MM.1S (cell line): ENCODE results near the gene ADAMTS13.
"Not testable (repeated sequence)": the region's sequence is repeated elsewhere in the genome, so short reads cannot be mapped to it uniquely, and the experiment has no call there.

Experiments
- DNase-seq: peaks from one replicate; pipeline ENCODE4 v3.0.0-alpha.2; 2015
- H2AFZ ChIP-seq: fragments of 300-600 bp; sonication (generic); 2 replicates; pipeline ENCODE4 v1.6.0; 2016; ENCODE audit warnings: antibody characterized with exemption, low read length
- H3F3A ChIP-seq: fragments of 300-600 bp; sonication (generic); 2 replicates; pipeline ENCODE4 v1.6.1; 2016; ENCODE audit warnings: mild to moderate bottlenecking, antibody characterized with exemption, low read length, moderate library complexity, mixed read lengths; ENCODE audit not compliant: insufficient read depth
- H3K27ac ChIP-seq: fragments of 300-600 bp; sonication (generic); 2 replicates; pipeline ENCODE4 v1.5.1; 2016; ENCODE audit warnings: mild to moderate bottlenecking, low read length
- H3K27me3 ChIP-seq: fragments of 300-600 bp; sonication (generic); replicated peaks from 2 replicates; pipeline ENCODE4 v1.6.0; 2016; ENCODE audit warnings: low read length; ENCODE audit not compliant: insufficient read depth
- H3K36me3 ChIP-seq: fragments of 300-600 bp; sonication (generic); replicated peaks from 2 replicates; pipeline ENCODE4 v1.6.1; 2016; ENCODE audit warnings: mild to moderate bottlenecking, low read length, mixed read lengths; ENCODE audit not compliant: insufficient read depth
- H3K4me1 ChIP-seq: fragments of 300-600 bp; sonication (generic); 2 replicates; pipeline ENCODE4 v1.6.1; 2016; ENCODE audit warnings: low read length, mixed read lengths
- H3K4me2 ChIP-seq: fragments of 300-600 bp; sonication (generic); 2 replicates; pipeline ENCODE4 v1.6.0; 2016; ENCODE audit warnings: low read depth, low read length
- H3K4me3 ChIP-seq: fragments of 300-600 bp; sonication (generic); 2 replicates; pipeline ENCODE4 v1.5.1; 2016; ENCODE audit warnings: low read length, mixed read lengths
- H3K79me2 ChIP-seq: fragments of 300-600 bp; sonication (generic); 2 replicates; pipeline ENCODE4 v1.6.1; 2016; ENCODE audit warnings: mixed run types, low read length, mixed read lengths
- H3K9ac ChIP-seq: fragments of 300-600 bp; sonication (generic); 2 replicates; pipeline ENCODE4 v1.6.1; 2016; ENCODE audit warnings: low read length, mixed read lengths
- H3K9me2 ChIP-seq: fragments of 300-600 bp; sonication (generic); replicated peaks from 2 replicates; pipeline ENCODE4 v1.6.1; 2016; ENCODE audit warnings: mild to moderate bottlenecking, low read length, mixed read lengths; ENCODE audit not compliant: insufficient read depth
- H3K9me3 ChIP-seq: fragments of 300-600 bp; sonication (generic); replicated peaks from 2 replicates; pipeline ENCODE4 v1.6.1; 2016; ENCODE audit warnings: mild to moderate bottlenecking, low read length, mixed read lengths; ENCODE audit not compliant: insufficient read depth
- H4K20me1 ChIP-seq: fragments of 300-600 bp; sonication (generic); 2 replicates; pipeline ENCODE4 v1.6.1; 2016; ENCODE audit warnings: mild to moderate bottlenecking, low read length, moderate library complexity, mixed read lengths; ENCODE audit not compliant: insufficient read depth
- CTCF ChIP-seq: fragments of 300-600 bp; sonication (generic); IDR thresholded peaks from 2 replicates; pipeline ENCODE4 v1.5.1; 2016; ENCODE audit warnings: antibody characterized with exemption, low read length, mixed read lengths
- EZH2 ChIP-seq: fragments of 300-600 bp; sonication (generic); optimal IDR thresholded peaks from 2 replicates; pipeline ENCODE3; 2017; ENCODE audit warnings: low read depth, mild to moderate bottlenecking, antibody characterized with exemption, low read length, mixed read lengths
- EZH2phosphoT487 ChIP-seq: fragments of 300-600 bp; sonication (generic); IDR thresholded peaks from 2 replicates; pipeline ENCODE4 v1.6.1; 2018; ENCODE audit warnings: antibody characterized with exemption, low read length

Gene ADAMTS13

GRCh38 chr9:133389025-133389557, 33.1 kb upstream of the ADAMTS13 start:
- no peak overlapping the region for H3K27ac ChIP-seq
- H3K9me2 ChIP-seq = no peaks in the 10 kb centered on the region
- H3K9ac ChIP-seq = no peak overlapping the region
- peaks cover 65% of the 10 kb centered on the region for H3K27me3 ChIP-seq
- H2AFZ ChIP-seq = no peak overlapping the region
- H4K20me1 ChIP-seq = no peaks in the 10 kb centered on the region
- no peak for DNase-seq
- no peak overlapping the region for H3K4me2 ChIP-seq
- no peaks in the 10 kb centered on the region for H3K4me1 ChIP-seq
- TF ChIP-seq EZH2phosphoT487 (no peak), EZH2 (no peak), CTCF (no peak)
- H3K36me3 ChIP-seq = no peaks in the 10 kb centered on the region
- no peak overlapping the region for H3K4me3 ChIP-seq
- H3F3A ChIP-seq = no peaks in the 10 kb centered on the region
- H3K79me2 ChIP-seq = no peaks in the 10 kb centered on the region
- H3K9me3 ChIP-seq = no peaks in the 10 kb centered on the region

- H3K27me3 ChIP-seq = peaks cover 68% of the 10 kb centered on the region
- no peak for DNase-seq
- H3K9ac ChIP-seq = no peak overlapping the region
- H3K9me2 ChIP-seq = no peaks in the 10 kb centered on the region
- no peaks in the 10 kb centered on the region for H4K20me1 ChIP-seq
- no peak overlapping the region for H3K4me3 ChIP-seq
- no peaks in the 10 kb centered on the region for H3K9me3 ChIP-seq
- no peaks in the 10 kb centered on the region for H3F3A ChIP-seq
- no peaks in the 10 kb centered on the region for H3K36me3 ChIP-seq
- no peaks in the 10 kb centered on the region for H3K79me2 ChIP-seq
- TF ChIP-seq EZH2phosphoT487 (no peak), CTCF (no peak), EZH2 (no peak)
- H3K27ac ChIP-seq = no peak overlapping the region
- no peaks in the 10 kb centered on the region for H3K4me1 ChIP-seq
- H2AFZ ChIP-seq = no peak overlapping the region
- H3K4me2 ChIP-seq = no peak overlapping the region
Measured at GRCh38 chr9:133389562-133389961, 32.6 kb upstream of the ADAMTS13 start.

- Histone ChIP-seq H2AFZ (no peak overlapping the region), H4K20me1 (no peaks in the 10 kb centered on the region), H3F3A (no peaks in the 10 kb centered on the region), H3K4me3 (no peak overlapping the region), H3K9me2 (no peaks in the 10 kb centered on the region), H3K4me2 (no peak overlapping the region), H3K27ac (no peak overlapping the region), H3K36me3 (no peaks in the 10 kb centered on the region), H3K9ac (no peak overlapping the region), H3K79me2 (no peaks in the 10 kb centered on the region), H3K4me1 (no peaks in the 10 kb centered on the region), H3K9me3 (no peaks in the 10 kb centered on the region), H3K27me3 (peaks cover 68% of the 10 kb centered on the region)
- no peak for DNase-seq
- no peak for TF ChIP-seq EZH2phosphoT487
Measured at GRCh38 chr9:133390713-133391112, 31.5 kb upstream of the ADAMTS13 start.

GRCh38 chr9:133391449-133391848, 30.7 kb upstream of the ADAMTS13 start:
- peaks cover 68% of the 10 kb centered on the region for H3K27me3 ChIP-seq
- H3K36me3 ChIP-seq, H3K9me2 ChIP-seq, H2AFZ ChIP-seq, H4K20me1 ChIP-seq, H3K27ac ChIP-seq, DNase-seq, H3K4me3 ChIP-seq, H3K9ac ChIP-seq, H3K9me3 ChIP-seq, H3K4me2 ChIP-seq, H3K79me2 ChIP-seq, H3F3A ChIP-seq, H3K4me1 ChIP-seq: not testable (repeated sequence)

- H3K9ac ChIP-seq, DNase-seq, H3F3A ChIP-seq, H3K4me2 ChIP-seq, H4K20me1 ChIP-seq, H3K9me3 ChIP-seq, H3K36me3 ChIP-seq, H3K9me2 ChIP-seq, H3K27ac ChIP-seq, H2AFZ ChIP-seq, H3K4me1 ChIP-seq, H3K4me3 ChIP-seq, H3K79me2 ChIP-seq: not testable (repeated sequence)
- peaks cover 68% of the 10 kb centered on the region for H3K27me3 ChIP-seq
Measured at GRCh38 chr9:133392308-133392707, 29.9 kb upstream of the ADAMTS13 start.
